Adrenal gland (tissue), 5 donors: Measurements from ENCODE around the gene SPECC1L.
"Not testable (repeated sequence)": the region's sequence is repeated elsewhere in the genome, so short reads cannot be mapped to it uniquely, and the experiment has no call there.

ENCODE experiments used
- POLR2A ChIP-seq, 2 donors: fragments of 450-650 bp; IDR thresholded peaks; one replicate each; pipeline ENCODE4 v1.6.1; 2017; ENCODE audit warnings: antibody characterized with exemption in 2 of 2, mild to moderate bottlenecking in 2 of 2, moderate library complexity in 1 of 2
- TF ChIP-seq, protein P1 (sequence below), 6 experiments: fragments of 450-650 bp in 4 of 6; fragments of 200-600 bp in 2 of 6; sonication (generic) in 1 of 6; IDR thresholded peaks; 1 replicate in 5 of 6; 2 replicates in 1 of 6; pipeline versions ENCODE4 v1.5.1 to v1.8.0; 2016 to 2021; ENCODE audit warnings: antibody characterized with exemption in 6 of 6, mild to moderate bottlenecking in 2 of 6, moderate library complexity in 1 of 6
- donor health status: DM: no; HTN: no; CAD: no.

DNA sequence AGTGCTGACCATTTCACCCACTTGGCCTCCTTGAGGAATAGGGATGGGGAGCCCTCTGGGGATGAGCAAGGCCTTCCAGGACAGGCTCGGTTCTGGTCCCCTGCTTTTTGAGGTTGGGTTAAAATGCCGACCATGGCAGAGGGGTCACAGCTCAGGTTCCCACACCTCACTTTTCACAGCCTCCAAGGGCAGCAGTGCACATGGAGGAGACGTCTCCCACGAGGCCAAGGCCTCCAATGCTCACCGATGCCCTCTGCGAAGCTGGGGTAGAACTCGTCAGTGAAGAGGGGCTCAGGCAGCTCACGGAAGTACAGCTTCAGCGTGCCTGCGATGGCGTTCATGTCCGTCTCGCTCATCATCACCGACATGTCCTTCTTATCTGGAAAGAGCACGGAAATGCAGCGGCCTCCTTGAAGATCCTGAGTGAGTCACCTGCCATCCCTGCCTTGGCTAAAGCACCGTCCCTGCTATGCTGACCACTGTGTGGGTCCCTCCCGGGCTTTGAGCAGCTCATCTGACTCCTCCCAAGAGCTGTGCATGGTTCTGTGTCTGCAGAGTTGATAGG is 8.4 kb upstream of the SPECC1L start:
- TF ChIP-seq, protein P1, sequence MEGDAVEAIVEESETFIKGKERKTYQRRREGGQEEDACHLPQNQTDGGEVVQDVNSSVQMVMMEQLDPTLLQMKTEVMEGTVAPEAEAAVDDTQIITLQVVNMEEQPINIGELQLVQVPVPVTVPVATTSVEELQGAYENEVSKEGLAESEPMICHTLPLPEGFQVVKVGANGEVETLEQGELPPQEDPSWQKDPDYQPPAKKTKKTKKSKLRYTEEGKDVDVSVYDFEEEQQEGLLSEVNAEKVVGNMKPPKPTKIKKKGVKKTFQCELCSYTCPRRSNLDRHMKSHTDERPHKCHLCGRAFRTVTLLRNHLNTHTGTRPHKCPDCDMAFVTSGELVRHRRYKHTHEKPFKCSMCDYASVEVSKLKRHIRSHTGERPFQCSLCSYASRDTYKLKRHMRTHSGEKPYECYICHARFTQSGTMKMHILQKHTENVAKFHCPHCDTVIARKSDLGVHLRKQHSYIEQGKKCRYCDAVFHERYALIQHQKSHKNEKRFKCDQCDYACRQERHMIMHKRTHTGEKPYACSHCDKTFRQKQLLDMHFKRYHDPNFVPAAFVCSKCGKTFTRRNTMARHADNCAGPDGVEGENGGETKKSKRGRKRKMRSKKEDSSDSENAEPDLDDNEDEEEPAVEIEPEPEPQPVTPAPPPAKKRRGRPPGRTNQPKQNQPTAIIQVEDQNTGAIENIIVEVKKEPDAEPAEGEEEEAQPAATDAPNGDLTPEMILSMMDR (IDR thresholded peaks at IDR 0.05): not testable (repeated sequence)
- not testable (repeated sequence) for TF ChIP-seq POLR2A (IDR thresholded peaks at IDR 0.05)
